Measurements from ENCODE around the gene RNU6-1. TPM values are rescaled to one million over a fixed set of nuclear protein-coding genes. Genes with fewer than 3 reads are reported as not detected.

RNU6-1 gene
- polyA plus RNA-seq, 4 donors, result not detected

DNA sequence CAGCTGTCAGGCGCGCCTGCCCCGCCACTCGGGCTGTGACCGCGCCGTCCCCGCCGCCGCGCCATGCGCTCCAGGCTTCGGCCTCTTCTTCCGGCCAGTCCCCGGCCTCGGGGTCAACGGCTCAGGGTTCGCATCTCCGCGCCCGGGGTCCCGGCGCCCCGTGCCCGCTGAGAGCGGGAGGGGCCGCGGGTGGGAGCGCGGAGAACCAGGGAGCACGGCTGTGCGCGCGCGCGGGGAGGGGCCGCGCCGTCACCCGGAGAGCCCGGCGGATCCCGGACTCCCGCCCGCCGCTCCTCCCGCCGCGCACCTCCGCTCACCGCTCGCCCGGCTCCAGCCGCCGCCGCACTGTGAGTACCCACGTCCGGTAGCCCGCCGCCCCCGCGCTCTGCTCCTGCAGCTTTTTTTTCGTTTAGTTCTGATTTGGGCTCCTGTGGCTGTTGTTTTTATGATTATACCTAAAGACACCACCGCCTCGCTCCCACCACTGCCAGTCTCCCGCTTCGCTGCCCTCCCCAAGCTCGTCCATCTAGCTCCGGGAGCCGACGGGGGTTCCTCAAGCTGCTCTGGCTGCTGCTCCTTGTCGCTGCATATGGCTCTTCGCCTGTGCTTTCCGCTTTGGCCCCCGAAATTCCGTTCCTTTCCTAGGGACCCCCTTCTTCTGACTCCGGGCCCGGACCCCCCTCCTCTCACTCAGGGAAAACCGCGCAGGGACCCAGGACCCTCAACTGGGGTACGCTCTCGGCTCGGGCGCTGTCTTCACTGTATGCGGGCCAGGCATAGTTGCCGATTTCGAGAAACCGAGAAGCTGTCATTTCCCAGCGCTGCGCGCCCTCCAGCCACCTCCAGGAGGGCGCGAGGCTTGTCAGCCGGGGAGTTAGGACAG lies 16.3 kb downstream of the RNU6-1 start:
- no peak for DNase-seq (ENCODE audit: low read depth in 4 of 4, low spot score in 3 of 4)

DNA sequence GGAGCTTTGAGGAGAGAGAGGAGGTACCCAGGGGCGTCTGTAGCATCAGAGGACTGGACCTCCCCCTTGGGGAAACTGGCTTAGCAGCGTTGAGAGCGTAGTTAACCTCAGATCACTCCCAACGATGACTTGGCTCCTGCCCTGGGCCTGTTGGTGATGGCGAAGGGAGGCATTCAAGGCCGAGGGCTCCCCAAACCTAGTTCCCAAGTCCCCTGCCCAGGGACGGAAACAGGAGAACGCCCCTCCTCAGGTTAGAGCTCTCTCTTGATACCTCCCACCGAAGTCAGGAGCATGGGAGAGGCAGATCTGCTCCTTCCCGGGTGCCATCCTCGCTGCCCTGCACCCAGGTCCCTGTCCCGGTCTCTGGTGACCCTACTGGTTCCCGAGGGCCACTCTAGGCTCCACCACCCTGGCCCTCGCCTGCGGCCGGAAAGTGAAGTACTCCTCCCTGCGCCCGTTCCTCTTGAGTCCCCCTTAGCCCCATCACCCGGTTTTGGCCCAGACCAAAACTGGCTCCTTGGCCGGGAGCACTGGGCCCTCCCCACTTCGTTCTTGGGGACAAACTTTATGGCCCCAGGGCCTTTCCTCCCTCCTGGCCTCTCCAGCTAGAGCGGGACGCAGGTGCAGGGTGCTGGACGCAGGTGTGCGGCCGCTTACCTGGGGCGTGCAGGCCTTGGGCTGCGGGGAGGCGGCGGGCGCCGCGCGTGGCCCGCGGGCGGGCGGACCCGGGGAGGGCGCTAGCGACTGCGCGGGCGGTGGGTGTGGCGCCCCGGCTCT lies 17.1 kb downstream of the RNU6-1 start:
- DNase-seq (ENCODE audit: low read depth in 4 of 4, low spot score in 3 of 4), result no peak

DNA sequence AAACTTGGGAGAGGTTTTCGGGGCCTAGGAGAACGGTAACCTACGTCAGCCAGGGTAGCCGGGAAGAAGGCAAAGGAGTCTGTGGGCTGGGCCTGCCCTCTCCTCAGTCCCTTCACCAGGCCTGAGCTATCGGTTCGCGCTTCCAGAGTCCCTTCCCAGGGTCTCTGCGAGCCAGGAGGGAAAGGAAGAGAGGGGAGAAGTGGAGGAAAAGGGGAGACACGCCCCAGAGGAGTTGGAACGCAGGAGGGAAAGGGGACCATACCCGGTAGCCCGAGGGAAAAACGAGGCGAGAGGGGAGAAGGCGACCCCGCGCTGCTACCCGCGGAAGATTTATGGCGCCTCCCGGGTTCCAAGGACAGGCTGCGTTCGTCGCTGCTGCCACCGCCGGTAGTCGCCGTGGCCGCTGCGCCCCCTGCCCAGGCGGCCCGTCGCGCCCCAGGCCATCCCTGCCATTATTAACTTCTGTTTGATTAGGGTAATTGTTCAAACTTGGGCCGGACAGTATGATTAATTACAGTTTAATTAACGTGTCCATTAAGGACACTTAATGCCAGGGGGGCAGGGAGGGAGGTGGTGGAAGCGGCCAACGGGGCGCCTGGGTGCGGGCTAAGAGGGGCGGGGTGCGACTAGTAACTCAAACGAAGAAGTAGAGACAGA lies 17.9 kb downstream of the RNU6-1 start:
- DNase-seq (ENCODE audit: low read depth in 4 of 4, low spot score in 3 of 4), result no peak

DNA sequence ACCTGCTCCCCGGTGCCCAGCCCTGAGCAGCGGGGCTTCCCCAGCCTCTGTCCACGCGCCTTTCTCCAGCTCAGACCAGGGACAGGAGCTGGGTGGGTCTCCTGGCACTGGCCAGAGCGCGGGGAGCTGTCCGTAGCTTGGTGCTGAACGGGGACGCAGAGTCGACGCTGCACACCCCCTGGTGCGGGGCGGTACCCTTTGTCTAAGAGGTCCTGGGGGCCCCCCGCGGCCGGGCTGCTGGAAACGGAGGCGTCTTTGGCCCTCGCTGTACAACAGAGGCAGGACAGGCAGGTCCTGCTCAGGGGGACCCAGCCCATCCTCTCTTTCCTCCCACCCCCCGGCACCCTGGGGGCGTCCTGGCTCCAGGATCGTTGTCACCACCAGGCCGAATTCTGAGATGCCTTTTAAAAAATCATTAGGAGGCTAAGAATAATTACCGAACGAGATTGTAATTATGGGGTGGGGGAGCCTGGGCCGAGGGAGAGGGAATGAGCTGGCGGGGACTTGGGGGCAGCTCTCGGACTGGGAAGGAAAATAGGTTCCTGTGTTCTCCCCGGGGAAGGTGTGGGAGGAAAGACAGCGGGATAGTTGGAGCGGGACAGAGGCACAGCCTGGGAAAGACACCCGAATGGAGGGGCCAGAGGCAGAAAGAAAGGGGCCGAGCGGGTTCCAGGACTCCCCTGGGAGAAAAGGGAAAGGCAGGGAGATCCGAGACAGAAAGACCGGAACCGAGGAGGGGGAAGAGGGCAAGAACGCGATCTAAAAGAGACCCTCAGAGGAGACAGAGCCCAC lies 18.7 kb downstream of the RNU6-1 start:
- DNase-seq (ENCODE audit: low read depth in 4 of 4, low spot score in 3 of 4), result no peak

DNA sequence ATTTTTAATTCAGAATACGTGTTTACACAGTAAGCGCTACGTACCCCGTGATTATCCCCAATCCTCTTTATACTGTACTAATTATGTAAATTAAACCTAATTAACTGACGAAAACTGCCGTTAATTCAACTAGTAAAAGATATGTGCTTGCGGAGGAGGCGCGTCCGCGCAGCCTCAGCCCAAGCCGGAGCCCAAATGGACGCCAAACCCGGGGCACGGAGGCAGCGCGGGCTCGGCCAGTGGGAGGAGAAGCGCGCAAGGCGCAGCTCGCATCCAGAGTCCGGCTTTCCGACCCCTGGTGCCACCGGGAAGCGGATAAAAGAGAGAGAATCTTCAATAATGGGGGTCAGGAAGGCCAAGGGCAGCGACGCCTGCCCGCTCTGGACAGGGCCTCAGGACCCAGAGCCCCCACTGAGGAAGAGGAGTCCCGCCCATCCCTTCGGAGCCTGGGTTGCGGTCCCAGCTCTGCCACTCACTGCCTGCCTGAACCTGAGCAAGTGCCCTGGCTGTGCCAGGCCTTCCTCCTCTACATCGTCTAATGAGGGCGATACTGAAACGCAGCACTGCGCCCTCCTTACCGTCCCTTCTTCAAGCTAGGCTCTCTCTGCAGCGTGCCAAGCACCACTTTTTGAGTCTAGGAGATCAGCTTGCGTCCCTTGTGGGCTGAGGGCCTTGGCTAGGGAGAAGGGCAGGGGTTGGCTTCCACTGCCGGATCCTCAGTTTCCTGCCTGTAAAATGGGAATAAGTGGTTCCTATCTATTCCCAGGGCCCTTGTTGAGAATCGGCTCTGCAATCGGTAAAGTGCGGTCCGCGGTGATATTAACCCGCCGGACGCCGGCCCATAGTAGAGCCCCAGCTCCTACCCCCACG lies 19.5 kb downstream of the RNU6-1 start:
- DNase-seq (ENCODE audit: low read depth in 4 of 4, low spot score in 3 of 4), result no peak

DNA sequence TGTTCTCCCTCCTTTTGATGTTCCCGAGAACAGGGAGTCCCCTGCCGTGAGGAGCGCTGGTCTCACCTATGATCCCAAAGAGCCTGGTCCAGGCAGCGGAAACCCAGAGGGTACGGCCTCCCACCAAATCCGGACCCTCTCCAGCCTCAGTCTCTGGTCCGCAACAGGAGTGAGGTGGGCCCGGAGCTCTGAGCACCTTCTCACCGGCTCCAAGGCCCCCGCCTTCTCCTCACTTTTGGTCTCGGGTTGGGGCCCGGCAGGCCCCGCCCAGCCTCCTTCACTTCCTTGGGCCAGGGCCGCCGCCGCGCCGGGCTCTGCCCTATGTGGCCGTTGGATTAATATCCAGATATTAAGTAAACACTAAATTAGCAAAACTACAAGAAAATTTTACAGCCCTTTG lies 20.2 kb downstream of the RNU6-1 start:
- DNase-seq (ENCODE audit: low read depth in 4 of 4, low spot score in 3 of 4), result no peak

DNA sequence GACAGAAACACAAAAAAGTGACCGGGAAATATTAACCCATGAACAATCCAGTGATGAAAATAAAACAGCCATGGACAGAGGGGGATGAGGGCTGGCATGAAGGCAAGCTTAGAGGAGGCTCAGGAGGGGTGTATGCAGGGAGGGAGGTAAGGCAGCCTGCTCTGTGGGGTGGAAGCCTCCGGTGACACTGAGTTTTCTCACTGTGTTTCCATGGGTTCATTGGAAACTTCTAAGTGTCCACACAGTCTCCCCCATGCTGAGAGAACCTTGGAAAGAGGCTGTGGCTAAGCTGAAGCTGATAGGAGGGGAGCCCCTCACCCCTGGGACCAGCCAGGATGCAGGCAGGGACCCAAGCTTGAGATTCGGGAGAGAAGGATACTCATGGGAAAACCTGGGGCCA lies 21.4 kb downstream of the RNU6-1 start:
- no peak for DNase-seq (ENCODE audit: low read depth in 4 of 4, low spot score in 3 of 4)

DNA sequence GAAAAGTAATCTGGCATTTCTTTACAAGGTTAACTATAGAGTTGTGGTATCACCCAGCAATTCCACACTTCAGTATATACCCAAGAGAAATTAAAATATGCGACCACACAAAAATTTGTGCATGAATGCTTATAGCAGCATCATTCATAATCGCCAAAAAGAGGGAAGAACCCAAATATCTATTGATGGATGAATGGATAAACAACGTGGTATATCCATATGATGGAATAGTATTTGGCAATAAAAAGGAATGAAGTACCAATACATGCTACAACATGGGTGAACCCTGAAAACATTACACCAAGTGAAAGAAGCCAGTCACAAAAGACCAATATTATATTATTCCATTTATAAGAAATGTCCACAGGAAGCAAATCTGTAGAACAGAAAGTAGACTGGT lies 23.2 kb downstream of the RNU6-1 start:
- DNase-seq (ENCODE audit: low read depth in 4 of 4, low spot score in 3 of 4), result no peak

DNA sequence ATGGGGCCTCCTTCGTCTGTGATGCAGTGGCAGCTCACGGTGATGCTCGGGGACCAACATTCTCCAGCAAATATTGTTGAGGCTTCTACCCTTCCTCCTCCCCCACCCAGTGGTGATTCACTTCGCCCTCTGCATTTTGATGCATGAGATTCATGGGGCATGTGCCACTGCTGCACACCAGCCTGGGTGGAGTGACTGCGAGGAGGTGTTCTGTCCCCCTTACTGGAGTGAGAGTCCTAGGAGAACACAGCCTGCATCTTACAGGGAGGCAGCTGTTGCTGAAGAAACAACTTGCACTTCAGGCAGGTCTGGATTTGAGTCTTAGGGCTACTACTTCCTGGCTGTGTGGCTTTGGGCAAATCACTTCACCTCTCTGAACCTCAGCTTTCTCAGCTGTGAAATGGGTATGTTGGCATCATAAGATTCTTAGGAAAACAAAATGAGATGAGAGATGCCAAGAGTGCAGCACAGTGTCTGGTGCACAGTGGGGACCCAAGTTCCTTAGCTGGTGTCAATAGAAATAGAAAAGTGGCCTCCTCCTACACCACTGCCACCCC lies 24.7 kb downstream of the RNU6-1 start:
- no peak for DNase-seq (ENCODE audit: low read depth in 4 of 4, low spot score in 3 of 4)

DNA sequence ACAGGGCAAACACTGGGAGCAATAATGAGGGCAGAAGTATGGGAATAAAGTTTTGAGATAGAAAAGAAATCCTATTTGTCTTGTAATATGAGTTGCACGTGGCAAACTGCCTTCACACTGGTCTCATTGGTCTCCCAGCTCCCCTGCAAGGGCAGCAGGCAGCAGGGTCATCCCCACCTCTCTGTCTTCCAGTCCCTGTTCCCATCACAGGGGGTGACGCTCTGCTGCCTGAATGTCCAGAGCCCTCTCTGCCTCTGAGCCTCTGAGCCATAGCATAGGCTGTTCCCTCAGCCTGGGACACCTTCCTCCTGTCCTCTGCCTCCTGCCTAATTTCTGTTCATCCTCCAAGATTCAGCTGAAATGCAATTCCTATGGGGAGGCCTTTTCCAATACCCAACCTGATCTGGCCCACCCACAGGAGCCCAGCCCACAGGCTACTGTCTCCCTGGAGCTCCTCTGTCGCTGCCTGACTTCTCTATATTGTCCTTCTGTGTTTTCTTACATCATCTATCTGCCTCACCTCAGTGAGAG lies 26.7 kb downstream of the RNU6-1 start:
- DNase-seq (ENCODE audit: low read depth in 4 of 4, low spot score in 3 of 4), result no peak

DNA sequence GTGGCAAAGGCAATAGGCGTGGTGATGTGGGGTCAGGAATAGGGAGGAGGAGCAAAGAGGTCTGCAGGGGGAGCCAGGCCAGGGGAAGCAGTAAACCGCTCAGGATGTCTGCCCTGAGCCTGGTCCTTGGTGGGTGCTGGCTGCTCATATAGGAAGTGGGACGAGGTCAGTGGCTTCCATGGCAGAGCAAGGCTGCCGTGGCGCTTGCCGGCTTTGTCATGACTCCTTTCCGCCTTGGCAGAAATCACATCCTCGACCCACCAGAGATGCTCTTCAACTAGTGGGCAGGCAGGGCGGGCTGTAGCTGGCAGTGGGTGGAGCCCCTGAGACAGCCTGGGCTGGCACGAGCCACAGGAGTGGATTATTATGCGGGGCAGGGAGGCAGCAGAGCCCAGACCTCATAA lies 27.6 kb downstream of the RNU6-1 start:
- DNase-seq (ENCODE audit: low read depth in 4 of 4, low spot score in 3 of 4), result no peak

DNA sequence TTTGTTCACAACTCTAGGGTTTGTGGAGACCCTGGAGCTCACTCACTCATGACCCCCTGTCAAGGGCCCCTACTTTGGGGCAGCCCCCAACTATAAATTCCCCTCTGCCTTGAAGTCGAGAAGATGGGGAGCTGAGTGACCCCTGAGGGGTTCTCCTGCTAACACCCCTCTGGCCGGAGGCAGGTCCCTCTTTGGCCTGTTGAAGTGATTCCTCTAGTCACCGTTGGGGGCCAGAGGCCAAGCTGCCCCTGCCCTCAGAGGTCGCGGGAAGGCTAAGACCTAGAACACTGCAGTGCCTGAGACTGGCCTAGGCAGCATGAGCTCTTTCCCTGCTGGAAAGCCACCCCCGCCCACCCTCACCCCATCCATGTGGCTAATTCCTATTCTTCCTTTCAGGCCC lies 30.0 kb downstream of the RNU6-1 start:
- DNase-seq (ENCODE audit: low read depth in 4 of 4, low spot score in 3 of 4), result no peak

DNA sequence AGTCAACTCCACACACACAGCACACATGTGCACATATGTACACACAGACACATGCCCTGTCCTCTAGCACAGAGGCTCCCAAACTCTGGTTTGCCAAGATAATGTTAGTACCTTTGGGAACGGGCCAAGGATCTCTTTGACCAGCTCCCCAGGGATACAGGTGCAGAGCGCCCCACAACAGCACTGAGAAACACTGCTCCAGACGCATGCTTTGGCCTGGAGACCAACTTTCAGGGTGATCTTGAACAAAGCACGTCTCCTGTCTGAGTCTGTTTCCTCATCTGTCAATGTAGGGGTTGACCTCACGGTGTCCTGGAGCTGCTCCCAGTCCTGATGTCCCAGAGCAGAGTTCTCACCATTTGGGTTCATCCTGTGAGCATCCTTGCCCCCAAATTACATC lies 30.4 kb downstream of the RNU6-1 start:
- DNase-seq (ENCODE audit: low read depth in 4 of 4, low spot score in 3 of 4), result no peak

DNA sequence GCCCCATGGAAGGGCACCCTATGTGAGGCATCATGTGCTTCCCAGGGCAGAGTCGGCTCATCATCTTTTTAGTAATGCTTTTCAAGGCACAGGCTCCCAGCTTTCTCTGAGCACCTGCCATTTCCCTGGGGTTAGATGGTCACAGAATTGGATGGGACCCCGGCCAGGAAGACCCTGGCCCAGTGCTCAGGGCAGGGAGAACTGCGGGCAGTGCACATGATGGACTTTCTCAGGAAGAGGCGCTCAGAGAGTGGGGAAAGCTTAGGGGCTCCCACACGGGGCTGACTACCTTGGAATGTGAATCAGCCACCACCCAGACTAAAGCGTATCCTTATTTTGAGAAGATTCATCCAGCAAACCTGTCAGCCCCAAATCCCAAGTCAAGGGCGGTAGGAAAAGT lies 31.0 kb downstream of the RNU6-1 start:
- no peak for DNase-seq (ENCODE audit: low read depth in 4 of 4, low spot score in 3 of 4)

DNA sequence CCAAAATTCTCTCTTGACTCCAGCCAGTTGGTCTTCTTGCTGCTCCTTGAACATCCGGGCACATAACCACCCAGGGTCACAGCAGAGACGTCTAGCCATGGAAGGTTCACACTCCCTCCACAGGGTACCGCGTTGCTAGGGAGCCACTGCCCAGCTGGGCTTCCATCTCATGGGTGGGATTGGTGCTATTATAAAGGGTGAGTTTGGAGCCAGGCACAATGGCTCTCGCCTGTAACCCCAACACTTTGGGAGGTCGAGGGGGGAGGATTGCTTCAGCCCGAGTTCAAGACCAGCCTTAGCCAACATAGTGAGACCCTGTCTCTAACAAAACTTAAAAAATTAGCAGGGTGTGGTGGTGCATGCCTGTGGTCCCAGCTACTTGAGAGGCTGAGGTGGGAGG lies 32.0 kb downstream of the RNU6-1 start:
- DNase-seq (ENCODE audit: low read depth in 4 of 4, low spot score in 3 of 4), result no peak

DNA sequence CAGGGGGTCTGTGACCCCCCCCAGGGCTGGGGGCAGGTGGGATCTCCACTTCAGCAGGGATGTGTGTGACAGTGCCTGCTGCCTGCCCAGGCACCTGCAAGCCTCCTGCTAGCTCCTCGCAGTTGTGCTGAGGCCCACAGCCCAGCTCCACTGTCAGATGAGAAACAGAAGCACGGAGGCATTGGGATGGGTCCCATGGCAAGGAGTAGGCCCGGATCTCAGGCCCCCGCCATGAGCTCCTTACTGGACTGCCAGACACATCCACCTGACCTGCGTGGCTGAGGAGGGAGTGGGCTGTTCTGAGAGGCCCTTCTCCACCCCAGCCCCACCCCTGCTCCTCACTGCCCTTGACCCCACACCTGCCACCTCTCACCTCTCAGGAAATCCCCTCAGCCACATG lies 32.7 kb downstream of the RNU6-1 start:
- no peak for DNase-seq (ENCODE audit: low read depth in 4 of 4, low spot score in 3 of 4)

DNA sequence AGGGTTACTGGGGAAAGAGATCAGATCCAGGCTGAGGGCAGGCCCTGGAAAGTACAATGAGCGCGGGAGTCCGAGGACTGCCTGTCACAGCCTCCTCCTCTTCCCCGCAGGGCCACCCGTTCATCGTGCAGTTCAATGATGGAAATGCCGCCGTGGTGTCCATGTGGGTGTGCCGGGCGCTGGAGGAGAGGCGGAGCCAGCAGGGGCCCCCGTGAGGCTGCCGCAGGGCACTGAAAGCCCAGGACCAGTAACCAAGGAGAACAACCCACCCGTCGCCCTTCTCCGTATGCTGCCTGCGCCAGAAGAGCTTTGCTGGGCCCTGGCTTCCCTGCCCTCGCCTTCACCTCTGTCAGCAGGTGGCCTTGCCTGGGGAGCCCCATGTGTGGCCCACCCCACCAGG lies 33.3 kb downstream of the RNU6-1 start:
- no peak for DNase-seq (ENCODE audit: low read depth in 4 of 4, low spot score in 3 of 4)

DNA sequence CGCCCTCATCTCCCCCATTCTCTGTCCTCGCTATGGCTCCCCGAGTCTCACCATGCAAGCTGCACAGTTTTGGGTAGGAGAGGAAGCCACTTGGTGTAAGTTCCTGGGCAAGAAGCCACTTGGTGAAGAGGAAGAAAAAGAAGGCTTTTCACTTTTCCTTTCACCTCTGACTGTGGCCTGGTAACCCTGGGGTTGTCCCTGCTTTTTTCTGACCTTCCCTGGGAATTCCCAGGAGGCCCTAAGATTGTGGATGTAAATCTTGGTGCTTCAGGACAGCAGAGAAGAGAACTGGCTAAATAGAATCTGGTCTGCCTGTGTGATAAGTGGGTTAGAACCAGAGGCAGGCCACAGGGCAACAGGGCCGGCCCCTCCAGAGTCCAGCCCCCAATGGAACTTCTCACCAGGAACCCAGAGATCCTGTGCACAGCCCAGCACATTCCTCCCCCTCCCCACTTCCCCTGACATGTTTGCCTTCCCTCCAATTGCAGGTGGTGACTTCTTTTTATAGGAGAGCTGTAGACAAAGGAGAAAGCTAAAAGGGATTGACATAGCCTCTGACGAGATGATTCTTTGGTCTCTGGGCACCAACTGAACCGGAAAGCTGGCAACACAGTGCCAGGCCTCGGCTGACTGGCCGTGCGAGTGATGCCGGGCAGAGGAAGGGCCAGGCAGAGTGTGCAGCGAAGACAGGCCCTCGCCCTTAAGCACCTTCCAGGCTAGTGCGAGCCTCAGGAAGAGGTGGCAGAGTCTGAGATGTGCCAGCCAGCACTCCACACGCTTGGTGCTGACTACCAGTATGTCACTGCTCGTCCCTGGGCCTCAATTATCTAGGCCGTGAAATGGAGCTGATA lies 34.0 kb downstream of the RNU6-1 start:
- DNase-seq (ENCODE audit: low read depth in 4 of 4, low spot score in 3 of 4), result no peak

All from right renal pelvis (tissue), 4 donors.